ENCODE results near the gene ZNF800.

The ZNF800 gene

DNA sequence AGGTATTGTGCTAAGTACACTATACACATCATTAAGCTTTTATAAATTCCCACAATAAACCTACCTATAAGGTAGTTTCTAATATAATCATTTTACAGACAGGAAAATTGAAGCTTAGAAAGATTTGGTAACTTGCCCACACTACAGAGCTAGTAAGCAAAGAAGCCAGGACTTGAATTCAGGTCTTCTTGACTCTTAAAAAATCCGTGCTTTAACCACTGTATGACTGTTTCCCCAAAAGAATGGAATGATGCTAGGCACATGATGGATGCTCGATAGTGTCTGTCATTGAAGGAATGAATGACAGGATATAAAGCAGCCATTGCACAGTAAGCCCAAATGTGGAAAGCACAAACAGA, 26.6 kb downstream of the ZNF800 start:
- TF ChIP-seq, protein P1, sequence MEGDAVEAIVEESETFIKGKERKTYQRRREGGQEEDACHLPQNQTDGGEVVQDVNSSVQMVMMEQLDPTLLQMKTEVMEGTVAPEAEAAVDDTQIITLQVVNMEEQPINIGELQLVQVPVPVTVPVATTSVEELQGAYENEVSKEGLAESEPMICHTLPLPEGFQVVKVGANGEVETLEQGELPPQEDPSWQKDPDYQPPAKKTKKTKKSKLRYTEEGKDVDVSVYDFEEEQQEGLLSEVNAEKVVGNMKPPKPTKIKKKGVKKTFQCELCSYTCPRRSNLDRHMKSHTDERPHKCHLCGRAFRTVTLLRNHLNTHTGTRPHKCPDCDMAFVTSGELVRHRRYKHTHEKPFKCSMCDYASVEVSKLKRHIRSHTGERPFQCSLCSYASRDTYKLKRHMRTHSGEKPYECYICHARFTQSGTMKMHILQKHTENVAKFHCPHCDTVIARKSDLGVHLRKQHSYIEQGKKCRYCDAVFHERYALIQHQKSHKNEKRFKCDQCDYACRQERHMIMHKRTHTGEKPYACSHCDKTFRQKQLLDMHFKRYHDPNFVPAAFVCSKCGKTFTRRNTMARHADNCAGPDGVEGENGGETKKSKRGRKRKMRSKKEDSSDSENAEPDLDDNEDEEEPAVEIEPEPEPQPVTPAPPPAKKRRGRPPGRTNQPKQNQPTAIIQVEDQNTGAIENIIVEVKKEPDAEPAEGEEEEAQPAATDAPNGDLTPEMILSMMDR (IDR thresholded peaks at IDR 0.05; ENCODE audit: extremely low read depth, insufficient read depth, missing control alignments), result no peak
- DNase-seq (ENCODE audit: low spot score), result no peak
- in situ Hi-C loops (cut with MboI; ENCODE audit: low pct_unique_long_range_greater_than_20kb, low sequenced_read_pairs, unreplicated experiment), result no loop called here

GRCh38 chr7:127365164-127365956, 27.1 kb downstream of the ZNF800 start:
- TF ChIP-seq, protein P1 (IDR thresholded peaks at IDR 0.05; ENCODE audit: extremely low read depth, insufficient read depth, missing control alignments), result no peak
- in situ Hi-C loops (cut with MboI; ENCODE audit: low pct_unique_long_range_greater_than_20kb, low sequenced_read_pairs, unreplicated experiment), result no loop called here
- no peak for DNase-seq (ENCODE audit: low spot score)

- in situ Hi-C loops (cut with MboI; ENCODE audit: low pct_unique_long_range_greater_than_20kb, low sequenced_read_pairs, unreplicated experiment), result no loop called here
- TF ChIP-seq, protein P1 (IDR thresholded peaks at IDR 0.05; ENCODE audit: extremely low read depth, insufficient read depth, missing control alignments), result no peak
- no peak for DNase-seq (ENCODE audit: low spot score)
Observed at GRCh38 chr7:127362364-127363027, 30.0 kb downstream of the ZNF800 start.

DNA sequence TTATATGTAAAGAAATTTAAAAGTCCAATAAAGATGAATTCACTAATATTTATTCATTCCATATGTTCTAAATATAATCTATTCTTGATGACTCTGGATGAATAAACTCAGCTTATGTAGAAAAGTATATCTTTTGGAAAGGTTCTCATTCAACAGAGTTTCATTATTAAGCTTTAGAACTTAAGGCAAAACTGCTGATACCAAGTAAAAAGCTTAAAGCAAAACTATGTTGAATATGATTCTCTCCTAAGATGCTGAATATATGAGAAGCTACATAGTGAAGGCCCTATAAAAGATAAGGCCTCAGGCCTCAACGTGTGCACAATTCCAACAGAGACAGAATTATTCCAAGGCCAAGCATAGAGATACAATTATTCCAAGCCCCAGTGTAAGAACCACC, 30.8 kb downstream of the ZNF800 start:
- DNase-seq (ENCODE audit: low spot score), result no peak
- TF ChIP-seq, protein P1 (IDR thresholded peaks at IDR 0.05; ENCODE audit: extremely low read depth, insufficient read depth, missing control alignments), result no peak
- in situ Hi-C loops (cut with MboI; ENCODE audit: low pct_unique_long_range_greater_than_20kb, low sequenced_read_pairs, unreplicated experiment), result no loop called here

DNA sequence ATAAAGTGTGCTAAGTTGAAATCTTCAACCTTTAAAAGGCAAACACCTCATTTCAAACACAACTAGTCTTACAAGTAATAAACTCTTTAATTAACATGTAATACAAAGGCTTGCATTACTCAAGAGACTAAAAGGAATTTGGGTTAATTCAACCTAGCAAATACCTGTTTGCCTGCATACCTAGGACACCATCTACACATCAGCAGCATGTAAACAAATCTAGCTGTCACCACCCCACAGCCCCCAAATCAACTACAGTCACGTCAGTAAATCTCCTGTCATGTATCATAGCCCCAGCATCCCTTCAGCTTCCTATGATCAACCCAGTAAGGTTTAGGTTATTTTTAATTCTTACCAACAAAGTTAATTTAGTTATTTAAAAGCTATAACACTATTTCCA, 33.5 kb downstream of the ZNF800 start:
- no peak for DNase-seq (ENCODE audit: low spot score)
- in situ Hi-C loops (cut with MboI; ENCODE audit: low pct_unique_long_range_greater_than_20kb, low sequenced_read_pairs, unreplicated experiment), result no loop called here
- TF ChIP-seq, protein P1 (IDR thresholded peaks at IDR 0.05; ENCODE audit: extremely low read depth, insufficient read depth, missing control alignments), result no peak

DNA sequence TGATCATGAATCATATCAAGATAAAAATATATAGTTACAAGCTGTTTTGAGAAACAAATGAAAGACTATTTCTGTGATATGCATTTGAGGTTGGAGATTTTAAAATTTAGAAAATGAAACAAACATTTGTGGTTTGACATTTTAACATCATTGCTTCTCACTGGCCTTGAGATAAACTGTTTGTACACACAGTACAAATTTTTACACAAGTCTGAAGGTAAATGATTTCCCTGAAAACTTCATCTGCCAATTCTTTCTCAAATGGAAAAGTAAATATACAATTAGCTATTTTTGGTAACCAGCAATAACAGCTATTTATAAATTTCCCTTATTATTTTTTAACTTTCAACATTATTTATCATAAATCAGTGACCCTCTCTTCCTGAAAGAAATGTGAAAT, 38.6 kb downstream of the ZNF800 start:
- DNase-seq (ENCODE audit: low spot score), result no peak
- in situ Hi-C loops (cut with MboI; ENCODE audit: low pct_unique_long_range_greater_than_20kb, low sequenced_read_pairs, unreplicated experiment), result no loop called here
- TF ChIP-seq, protein P1 (IDR thresholded peaks at IDR 0.05; ENCODE audit: extremely low read depth, insufficient read depth, missing control alignments), result no peak
